Measurements from ENCODE around the gene PPA2.

The PPA2 gene

DNA sequence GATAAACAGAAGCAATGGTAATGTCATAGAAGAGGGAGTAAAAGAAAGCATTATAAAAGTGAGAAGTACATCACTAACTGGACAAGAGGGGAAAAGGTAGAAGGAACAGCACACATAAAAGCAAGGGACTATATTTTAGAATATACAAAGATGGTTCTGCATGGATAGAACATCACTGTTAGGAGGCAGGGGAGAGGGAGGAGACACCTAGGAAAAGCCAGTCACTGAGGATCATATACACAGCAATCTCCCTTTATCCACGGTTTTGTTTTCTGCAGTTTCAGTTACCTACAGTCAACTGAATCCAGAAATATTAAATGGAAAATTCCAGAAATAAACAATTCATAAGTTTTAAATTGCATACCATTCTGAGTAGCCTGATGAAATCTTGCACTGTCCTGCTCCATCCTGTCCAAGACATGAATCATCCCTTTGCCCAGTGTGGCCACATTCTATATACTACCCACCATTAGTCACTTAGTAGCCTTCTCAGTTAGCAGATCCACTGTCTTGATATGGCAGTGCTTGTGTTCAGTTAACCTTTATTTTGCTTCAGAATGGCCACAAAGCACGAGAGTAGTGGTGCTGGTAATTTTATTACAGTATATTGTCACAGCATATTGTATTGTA, 74.2 kb downstream of the PPA2 start:
- DNase-seq (ENCODE audit: low read depth in 3 of 3, low spot score in 1 of 3), result no peak

DNA sequence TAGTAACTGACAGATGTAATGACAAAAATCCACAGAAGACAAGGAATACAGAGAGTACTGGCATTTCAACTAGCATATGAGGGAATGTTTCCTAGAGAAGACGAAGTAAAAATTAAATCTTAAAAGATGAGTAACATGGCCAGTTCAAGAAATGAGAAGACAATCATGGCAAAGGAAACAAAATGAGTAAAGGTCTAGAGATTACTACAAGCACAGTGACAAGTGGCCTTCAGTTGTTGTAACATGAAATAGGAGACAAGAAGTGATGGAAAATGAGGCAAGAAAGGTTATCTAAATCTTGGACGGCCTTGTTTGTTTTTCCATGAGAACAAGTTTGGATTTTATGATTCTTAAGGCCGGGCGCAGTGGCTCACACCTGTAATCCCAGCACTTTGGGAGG, 81.0 kb downstream of the PPA2 start:
- DNase-seq (ENCODE audit: low read depth in 3 of 3, low spot score in 1 of 3), result no peak

DNA sequence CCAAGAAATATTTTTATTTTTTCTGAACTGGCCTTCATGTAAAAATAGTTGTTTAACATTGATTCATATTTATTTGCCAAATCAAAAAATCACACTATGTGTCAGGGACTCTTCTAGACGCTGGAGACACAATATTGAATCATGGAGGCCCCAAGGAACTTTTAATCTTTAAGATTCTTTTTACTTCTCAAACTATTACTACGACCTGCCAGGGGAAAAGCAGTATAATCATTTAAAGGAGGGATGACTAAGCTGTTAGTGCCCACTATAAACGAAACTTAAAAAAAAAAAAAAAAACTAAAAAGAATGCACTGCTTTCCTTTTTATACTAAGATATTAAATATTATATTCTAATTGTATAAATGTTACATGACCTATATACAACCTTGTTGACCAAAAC, 84.7 kb downstream of the PPA2 start:
- DNase-seq (ENCODE audit: low read depth in 3 of 3, low spot score in 1 of 3), result no peak

DNA sequence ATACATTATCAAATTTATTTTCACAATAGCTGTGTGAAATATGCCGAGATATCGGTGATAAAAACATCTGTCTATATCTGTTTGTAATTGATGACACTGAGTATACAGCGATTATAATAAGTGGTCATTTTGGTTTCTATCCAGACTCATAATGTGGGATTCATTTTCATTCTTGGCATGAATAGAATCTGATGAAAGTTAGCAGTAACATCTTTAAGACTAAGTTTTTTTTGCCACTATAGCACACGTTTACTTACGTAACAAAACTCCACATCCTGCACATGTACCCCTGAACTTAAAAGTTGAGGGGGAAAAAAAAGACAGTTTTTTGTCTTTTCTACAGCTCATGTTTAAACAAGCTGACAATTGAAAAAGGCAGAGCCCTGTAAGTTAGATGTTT, 86.4 kb downstream of the PPA2 start:
- DNase-seq (ENCODE audit: low read depth in 3 of 3, low spot score in 1 of 3), result no peak

DNA sequence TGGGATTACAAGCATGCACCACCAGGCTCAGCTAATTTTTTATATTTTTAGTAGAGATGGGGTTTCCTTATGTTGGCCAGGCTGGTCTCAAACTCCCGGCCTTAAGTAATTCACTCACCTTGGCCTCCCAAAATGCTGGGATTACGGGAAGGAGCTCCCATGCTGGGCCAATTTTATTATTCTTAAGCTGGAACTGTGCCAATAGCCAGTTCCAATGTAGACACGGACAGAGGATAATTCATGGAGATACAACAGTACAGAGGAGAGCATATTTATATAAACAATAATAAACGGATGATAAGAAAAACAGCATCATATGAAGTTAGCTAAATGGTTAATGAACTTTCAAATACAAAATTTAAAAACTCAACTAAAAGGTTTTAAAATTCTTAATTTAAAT, 87.8 kb downstream of the PPA2 start:
- no peak for DNase-seq (ENCODE audit: low read depth in 3 of 3, low spot score in 1 of 3)

DNA sequence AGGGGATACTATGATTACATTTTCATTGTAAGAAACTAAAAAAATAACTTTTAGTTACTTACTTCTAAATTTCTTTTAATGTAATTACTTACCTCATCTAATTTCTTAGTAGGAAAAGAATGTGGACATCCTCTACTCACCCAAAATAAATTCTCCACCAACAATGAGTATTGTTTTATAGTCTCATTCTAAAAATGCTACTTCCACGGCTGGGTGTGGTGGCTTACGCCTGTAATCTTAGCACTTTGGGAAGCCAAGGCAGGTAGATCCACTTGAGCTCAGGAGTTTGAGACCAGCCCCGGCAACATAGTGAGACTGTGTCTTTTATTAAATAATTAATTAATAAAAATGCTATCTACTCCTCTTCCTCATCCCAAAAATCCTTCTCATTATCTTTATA, 99.8 kb downstream of the PPA2 start:
- DNase-seq (ENCODE audit: low read depth in 3 of 3, low spot score in 1 of 3), result no peak

DNA sequence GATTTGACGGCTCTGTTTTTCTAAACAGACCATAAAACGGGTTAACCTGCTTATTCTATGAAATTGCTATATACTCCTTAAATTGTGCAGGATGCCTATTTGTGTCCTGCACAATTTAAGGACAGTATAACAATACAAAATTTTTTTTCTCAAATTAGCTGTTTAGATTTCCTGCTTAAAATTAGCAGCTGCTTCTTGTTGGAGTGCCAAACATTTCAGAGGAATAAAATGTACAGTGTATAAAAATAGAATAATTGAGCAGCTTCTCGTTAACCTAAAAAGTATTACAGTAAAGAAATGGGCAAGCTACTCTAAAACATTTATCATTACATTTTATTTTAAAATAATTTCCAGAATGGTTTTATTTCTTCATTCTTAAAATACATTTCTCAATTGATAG, 100.5 kb downstream of the PPA2 start:
- no peak for DNase-seq (ENCODE audit: low read depth in 3 of 3, low spot score in 1 of 3)

DNA sequence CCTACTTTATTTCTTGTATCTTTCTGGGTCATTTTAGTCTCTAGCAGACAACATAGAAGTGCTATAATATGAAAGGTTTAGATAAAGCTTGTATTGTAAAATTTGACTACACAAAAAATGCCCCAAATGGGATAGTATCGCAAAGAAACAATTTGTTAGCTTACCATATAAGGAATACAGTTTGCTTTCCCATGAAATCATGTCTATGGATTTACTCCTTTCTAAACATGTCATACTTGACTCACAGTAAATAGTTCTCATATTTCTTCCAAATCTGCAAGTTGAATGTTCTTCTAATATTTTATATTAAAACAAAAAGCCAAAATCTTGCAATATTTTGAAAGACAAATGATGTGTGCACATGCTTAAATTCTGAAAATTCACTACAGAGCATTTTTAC, 103.9 kb downstream of the PPA2 start:
- DNase-seq (ENCODE audit: low read depth in 3 of 3, low spot score in 1 of 3), result no peak

DNA sequence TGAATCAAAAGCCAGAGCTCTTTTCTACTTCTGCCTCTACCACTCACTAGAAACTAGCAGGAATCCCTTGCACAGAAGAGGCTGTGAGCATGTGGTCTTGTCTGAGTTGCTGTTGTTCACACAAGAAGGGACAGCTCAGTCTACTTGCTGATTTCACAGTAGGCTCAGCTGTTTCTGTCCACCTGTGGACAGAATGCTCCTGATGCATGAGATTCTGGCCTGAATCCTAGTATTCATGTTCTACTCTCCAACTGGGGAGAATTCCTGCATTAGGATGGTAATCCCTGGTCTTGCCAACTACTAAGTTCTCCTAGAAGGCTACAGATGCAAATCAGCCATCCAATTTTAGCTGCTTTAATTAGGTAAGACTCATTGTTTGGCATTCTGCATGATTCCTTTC, 112.8 kb downstream of the PPA2 start:
- DNase-seq (ENCODE audit: low read depth in 3 of 3, low spot score in 1 of 3), result no peak

DNA sequence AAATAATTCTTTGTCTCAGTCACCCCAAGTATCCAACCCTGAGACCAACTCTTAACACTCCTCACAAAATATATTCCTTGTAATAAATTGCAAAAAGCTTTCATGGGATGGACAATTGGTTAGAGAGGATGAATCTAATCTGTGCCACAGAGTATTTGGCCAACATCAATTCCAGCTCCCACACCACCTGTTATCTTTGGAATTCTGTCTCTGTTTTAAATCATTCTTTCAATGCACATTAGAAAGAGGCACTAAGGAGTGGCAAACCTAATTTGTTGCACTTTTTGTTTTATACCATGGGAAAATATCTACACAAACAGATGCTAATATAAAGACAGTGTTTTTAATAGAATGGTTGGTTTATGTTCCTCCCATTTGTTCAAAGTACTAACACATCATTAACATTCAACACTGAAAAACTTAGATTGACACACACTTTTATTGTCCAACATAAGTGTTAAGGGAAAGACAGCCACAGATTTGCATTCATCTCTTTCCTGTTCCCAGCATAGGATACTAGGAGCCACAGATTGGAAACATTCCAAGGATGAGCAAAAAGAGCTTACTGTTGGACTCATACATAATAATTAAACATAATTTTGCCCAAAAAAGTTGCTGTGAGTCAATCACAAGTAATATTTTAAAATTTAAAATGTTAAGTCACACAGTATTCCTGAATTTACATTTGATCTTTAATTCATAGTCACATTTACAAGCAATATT, 116.4 kb downstream of the PPA2 start:
- no peak for DNase-seq (ENCODE audit: low read depth in 3 of 3, low spot score in 1 of 3)

DNA sequence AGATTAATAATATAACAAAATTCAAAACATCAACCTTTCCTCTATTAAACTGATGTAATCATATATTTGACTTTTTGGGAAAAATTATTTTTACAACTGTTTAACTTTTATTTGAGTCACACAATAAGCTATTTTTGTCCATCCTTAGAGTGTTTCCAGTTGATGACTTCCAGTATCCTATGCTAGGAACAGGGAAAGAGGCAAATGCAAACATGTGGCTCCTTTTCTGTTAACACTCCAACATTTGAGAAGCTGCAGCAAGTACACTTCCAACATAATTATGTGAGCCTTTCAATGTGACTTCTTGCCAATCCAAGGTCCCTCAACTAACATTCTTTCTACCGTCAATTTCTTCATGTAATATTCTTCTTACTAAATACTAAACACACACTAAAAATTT, 117.7 kb downstream of the PPA2 start:
- no peak for DNase-seq (ENCODE audit: low read depth in 3 of 3, low spot score in 1 of 3)

DNA sequence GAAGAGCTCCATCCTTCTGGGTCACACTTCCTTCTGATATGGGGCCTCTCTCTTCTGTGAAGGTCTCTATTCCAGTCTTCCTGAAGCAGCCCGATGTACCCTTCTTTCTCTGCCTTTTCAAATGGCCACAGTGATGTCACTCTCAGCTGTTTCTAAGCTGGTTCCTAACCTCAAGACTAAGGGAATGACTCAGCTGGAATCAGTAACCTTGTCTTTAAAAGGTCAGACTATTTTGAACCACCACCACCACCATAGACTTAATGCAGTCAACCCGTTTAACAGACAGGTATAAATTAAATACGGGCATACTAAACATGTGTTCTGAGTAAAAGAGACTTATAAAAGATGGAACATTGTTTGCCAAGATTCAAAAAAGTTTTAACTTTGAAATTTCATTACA, 121.0 kb downstream of the PPA2 start:
- DNase-seq (ENCODE audit: low read depth in 3 of 3, low spot score in 1 of 3), result no peak

DNA sequence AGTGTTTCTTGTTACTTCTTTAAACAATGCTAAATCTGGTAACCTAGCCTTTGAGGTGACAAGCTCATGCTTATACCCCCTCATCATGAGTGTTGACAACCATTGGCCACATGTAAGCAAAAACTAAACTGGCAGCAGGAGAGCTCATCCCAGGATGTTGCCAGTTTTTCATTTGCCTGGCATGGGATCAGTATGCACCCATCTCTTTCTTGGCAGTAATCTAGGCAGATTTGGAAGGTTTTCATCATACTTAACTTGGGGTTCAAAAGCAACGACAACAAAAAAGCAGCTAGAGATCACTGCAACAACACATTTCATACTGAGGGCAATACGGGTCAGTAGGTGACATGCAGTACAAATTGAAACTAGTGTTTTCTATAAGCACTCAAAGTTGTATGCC, 122.0 kb downstream of the PPA2 start:
- DNase-seq (ENCODE audit: low read depth in 3 of 3, low spot score in 1 of 3), result no peak

DNA sequence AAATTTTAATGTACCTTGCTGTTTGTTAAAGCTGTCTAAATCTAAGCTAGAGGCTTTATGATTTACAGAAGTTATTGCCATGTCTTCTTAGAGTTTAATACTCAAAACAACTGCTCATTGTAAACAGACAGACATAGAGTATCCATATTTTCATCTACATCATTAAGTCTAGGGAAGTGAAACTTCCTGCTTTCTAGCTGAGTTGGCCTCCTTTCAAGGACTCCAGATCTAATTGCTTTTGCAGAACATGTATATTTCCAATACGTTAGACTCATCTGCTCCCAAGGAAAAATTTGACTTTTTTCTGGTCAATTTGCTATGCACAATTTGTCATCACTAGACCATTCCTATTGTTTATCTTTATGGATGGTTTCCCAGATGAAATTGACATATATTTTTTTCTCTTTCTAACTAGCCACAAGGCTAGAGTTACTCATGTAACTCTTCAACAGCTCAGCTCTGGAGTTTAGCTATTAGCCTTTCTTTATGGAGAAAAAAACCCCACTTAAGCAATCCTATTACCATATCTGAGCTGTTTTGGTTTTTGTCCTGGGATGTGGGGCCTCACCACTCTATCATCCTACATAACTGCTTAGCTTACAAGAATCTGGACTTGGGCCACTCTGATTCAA, 122.9 kb downstream of the PPA2 start:
- DNase-seq (ENCODE audit: low read depth in 3 of 3, low spot score in 1 of 3), result no peak

DNA sequence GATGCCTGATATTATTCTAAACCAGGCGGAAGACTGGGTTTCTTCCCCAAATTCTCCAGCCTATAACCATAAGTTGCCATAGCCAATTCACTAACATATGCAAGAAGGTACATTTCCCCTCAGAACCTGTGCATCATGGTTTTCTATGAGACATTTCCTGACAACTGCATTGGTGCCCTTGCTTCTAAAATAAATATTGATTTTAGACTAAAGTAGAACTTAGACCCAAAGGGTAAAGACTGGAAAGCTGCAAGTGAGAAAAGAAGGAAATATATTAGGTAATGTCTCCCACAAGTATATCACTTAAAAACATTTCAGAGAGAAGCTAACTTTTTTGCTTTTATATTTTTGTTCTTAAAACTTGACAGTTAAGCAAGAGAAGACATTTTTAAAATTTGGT, 125.1 kb downstream of the PPA2 start:
- no peak for DNase-seq (ENCODE audit: low read depth in 3 of 3, low spot score in 1 of 3)

DNA sequence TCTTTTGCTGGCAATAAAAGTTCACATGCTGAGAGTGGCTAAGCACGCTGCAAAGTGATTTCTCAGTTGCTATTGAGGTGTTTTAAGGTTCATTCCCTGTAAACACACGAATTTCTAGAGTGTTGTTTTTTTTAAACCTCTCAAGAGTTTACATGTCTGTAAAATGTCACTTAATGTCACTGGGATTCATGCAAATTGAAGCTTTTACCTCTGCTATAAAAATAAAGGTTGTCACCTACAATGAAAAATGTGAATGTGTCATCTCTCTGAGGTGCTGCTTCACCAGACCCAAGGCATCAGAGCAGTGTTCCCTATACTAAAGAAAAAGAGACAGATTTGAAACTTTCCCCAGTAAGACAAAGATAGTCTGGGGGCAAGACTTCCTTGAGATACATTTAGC, 127.0 kb downstream of the PPA2 start:
- DNase-seq (ENCODE audit: low read depth in 3 of 3, low spot score in 1 of 3), result no peak

DNA sequence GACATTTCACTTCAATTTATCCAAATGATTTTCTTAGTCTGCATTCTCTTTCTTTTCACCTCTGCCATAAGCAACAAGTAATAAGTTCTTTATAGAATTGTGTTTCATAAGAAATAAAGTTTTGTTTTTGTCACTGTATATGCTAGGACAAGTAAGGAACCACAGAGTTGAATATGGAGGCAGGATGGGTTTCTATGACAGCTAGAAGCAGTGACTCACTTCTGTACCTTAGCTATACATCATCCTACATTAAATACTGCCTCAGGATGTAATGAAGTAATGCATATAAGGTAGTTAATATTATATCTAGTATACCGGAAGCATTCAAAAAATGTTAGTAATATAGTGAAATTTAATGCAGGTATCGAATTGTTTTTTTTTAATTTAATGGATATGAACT, 128.0 kb downstream of the PPA2 start:
- DNase-seq (ENCODE audit: low read depth in 3 of 3, low spot score in 1 of 3), result no peak

DNA sequence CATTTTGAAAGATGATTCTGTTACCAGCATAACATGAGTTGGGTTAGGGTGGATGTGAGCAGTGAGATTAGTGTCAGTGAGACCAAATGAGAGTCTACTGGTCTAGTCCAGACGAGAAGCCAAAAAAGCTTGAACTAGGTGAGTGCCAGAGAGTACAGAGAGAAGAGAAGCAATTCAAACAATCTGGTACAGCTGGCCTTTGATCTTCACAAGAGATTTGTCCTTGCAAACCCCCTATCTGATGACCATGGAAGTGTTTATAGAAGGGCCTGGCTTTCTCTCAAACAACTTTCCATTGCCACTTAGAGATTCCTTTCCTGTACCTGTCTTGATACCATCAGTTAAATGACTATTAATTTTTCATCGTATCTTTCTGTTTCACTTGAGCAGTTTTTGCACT, 128.5 kb downstream of the PPA2 start:
- no peak for DNase-seq (ENCODE audit: low read depth in 3 of 3, low spot score in 1 of 3)

DNA sequence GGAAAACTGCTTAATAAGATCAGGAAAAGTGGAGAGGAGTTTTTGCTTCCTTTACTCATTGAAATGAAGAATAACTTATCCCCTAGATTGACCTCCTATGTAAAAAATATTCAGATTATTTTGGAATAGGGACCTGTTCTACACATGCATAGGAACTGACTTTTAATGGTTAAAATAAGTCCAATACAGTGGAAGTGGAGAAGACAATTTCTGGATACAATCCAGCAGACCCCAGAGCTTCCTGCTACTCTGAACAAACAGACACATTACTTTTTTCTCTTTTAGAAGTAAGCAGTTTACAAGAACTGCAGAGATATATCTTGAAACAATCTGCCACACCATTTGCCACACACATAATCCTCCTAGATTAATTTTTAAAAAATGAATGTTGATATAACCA, 129.7 kb downstream of the PPA2 start:
- no peak for DNase-seq (ENCODE audit: low read depth in 3 of 3, low spot score in 1 of 3)

DNA sequence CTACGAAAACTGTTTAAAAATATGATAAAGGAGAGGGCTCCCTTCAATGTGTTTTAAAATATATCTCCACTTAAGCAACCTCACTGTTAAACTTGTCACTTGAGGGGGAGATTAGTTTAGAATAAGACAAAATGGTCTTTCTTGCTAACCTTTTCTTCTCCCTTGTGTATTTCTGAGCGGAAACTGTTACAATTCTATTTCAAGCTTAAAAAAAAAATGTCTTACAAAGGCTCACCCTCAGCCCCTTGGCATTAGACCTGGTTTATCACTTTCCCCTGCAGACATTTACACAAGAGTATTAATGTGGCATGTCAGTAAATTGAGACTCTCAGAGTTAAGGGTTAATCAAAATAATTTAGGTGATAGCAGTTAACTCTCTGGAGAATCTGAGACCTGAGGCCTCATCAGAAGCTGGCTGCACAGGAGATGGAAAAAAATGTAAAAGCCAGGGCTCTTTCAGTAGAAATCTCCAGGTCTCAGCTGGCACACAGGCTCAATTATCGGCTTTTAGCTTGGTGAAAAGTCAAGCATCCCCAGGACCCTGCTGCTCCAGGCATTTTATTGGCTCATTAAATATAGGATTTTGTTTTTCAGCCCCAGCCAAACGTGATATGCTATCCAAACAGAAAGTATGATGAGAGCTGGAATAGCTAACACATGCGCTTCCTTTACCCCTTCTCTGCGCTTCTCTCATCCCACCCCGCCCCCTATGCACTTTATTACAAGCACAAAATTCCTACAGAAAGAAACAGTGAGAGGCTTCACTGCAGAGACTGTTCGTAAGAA, 130.5 kb downstream of the PPA2 start:
- no peak for DNase-seq (ENCODE audit: low read depth in 3 of 3, low spot score in 1 of 3)

DNA sequence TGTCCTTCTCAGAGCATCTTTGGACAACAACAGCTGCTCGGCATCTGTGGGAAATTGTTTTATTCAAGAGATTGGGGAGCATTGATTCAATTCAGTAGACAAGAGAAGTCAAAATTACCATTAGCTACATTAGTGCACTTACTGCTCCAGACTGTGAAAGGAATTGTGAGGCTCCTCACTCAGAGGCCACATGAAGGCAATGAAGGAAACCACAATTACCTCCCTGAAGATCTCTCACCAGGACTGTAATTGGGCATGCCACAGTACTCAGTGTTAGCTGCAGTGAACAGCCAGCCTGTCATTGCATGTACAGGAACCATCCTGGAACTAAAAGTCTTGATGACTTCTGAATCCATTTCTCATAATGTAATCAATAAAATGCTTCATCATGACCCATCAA, 144.8 kb downstream of the PPA2 start:
- no peak for DNase-seq (ENCODE audit: low read depth in 3 of 3, low spot score in 1 of 3)

DNA sequence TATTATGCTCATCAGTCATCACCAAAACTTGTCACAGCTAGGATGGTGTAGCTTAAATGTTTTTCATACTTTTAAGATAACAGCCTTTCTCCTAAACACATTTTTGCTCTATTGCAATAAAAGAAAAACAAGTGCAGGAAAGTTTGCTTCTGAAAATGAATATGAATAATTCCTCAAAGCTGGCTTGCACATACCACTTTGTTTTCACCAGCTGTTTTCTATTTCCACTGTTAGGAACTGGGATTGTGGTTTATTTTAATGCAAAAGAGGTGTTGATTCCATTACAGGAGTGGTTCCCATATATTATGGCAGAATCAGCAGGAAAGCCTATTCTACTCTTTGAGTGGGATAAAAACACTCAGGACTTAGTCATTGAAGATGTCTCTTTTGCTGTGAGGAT, 145.9 kb downstream of the PPA2 start:
- no peak for DNase-seq (ENCODE audit: low read depth in 3 of 3, low spot score in 1 of 3)
